Colonic mucosa (tissue), 4 donors: ENCODE results near the gene DAPK2. TPM values are rescaled to one million over a fixed set of nuclear protein-coding genes. Genes with fewer than 3 reads are reported as not detected.

ENCODE experiments used
- DNase-seq: peaks from one replicate; pipeline ENCODE4 v3.0.0-alpha.2; 2020
- H3K27ac ChIP-seq: fragments of 200-600 bp; one replicate; pipeline ENCODE4 v1.8.0; 2021
- H3K27me3 ChIP-seq: fragments of 200-600 bp; one replicate; pipeline ENCODE4 v1.8.0; 2021
- H3K36me3 ChIP-seq: fragments of 200-600 bp; one replicate; pipeline ENCODE4 v1.8.0; 2021
- H3K4me1 ChIP-seq: fragments of 200-600 bp; one replicate; pipeline ENCODE4 v1.8.0; 2021; ENCODE audit warnings: mild to moderate bottlenecking
- H3K4me3 ChIP-seq: fragments of 200-600 bp; one replicate; pipeline ENCODE4 v1.8.0; 2021
- H3K9ac ChIP-seq, 2 donors: one replicate each; pipeline ENCODE4 v1.7.0; 2013; ENCODE audit warnings: control low read depth in 2 of 2, low read depth in 2 of 2, low read length in 2 of 2
- H3K9me3 ChIP-seq: fragments of 200-600 bp; one replicate; pipeline ENCODE4 v1.8.0; 2021
- intact Hi-C: fragments of 100-400 bp; cut with DNase I; formaldehyde crosslinking; loops from one replicate; pipeline ENCODE4 v1.14.1; 2022
- microRNA-seq: library from miRNA; unstranded; fragments of <30 nt; microRNA quantifications from one replicate; pipeline ENCODE4, GENCODE V29; 2019
- total RNA-seq, 2 donors: library from RNA; stranded (reverse); fragmentation: NEBNext Ultra II Directional in 1 of 2; extraction: Animal tissue kit (Norgen Biotek cat#: 25700) in 1 of 2; gene quantifications; one replicate each; pipeline ENCODE4 v1.2.1, GENCODE V29; 2021
- TF ChIP-seq, protein P1 (sequence below): fragments of 200-600 bp; IDR thresholded peaks from one replicate; pipeline ENCODE4 v1.8.0; 2022; ENCODE audit warnings: antibody characterized with exemption, mild to moderate bottlenecking
- donor health status: healthy.
- donor health status: DM: no; HTN: no; CAD: no.
- donor health status: DM: no; HTN: no; CAD: no.

Gene DAPK2
- total RNA-seq, 2 donors from 2014 or later: 23.7 to 26.5 TPM

GRCh38 chr15:63858448-63858847 lies 187.8 kb downstream of the DAPK2 start:
- no peak for DNase-seq
- intact Hi-C loops: no loop called here
- Histone ChIP-seq H3K9ac (no peak overlapping the region), H3K4me3 (no peak overlapping the region), H3K27me3 (no peaks in the 10 kb centered on the region), H3K4me1 (no peaks in the 10 kb centered on the region), H3K27ac (no peak overlapping the region), H3K9me3 (no peaks in the 10 kb centered on the region), H3K36me3 (no peaks in the 10 kb centered on the region)
- TF ChIP-seq, protein P1, sequence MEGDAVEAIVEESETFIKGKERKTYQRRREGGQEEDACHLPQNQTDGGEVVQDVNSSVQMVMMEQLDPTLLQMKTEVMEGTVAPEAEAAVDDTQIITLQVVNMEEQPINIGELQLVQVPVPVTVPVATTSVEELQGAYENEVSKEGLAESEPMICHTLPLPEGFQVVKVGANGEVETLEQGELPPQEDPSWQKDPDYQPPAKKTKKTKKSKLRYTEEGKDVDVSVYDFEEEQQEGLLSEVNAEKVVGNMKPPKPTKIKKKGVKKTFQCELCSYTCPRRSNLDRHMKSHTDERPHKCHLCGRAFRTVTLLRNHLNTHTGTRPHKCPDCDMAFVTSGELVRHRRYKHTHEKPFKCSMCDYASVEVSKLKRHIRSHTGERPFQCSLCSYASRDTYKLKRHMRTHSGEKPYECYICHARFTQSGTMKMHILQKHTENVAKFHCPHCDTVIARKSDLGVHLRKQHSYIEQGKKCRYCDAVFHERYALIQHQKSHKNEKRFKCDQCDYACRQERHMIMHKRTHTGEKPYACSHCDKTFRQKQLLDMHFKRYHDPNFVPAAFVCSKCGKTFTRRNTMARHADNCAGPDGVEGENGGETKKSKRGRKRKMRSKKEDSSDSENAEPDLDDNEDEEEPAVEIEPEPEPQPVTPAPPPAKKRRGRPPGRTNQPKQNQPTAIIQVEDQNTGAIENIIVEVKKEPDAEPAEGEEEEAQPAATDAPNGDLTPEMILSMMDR: no peak

DNA sequence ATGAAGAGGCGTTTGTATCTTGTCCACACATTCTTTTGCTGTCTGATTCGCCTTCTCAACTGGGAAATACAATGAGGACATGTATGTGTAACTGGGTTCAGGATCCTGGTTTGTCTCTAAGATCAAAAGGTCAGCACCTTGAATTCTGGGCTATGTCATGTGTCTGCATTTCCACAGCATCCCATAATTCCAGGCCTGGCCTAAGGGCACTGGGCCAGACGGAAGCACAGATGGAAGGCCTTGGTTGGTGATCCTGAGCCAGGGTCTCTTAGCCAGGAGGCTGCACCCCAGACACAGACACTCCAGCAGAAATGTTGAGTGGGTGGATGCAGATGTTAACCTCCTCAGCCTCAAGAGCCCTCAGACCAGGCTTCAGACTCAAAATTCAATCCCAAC lies 188.8 kb downstream of the DAPK2 start:
- Histone ChIP-seq H3K4me3 (no peak overlapping the region), H3K4me1 (no peaks in the 10 kb centered on the region), H3K9me3 (no peaks in the 10 kb centered on the region), H3K36me3 (no peaks in the 10 kb centered on the region), H3K27me3 (no peaks in the 10 kb centered on the region), H3K27ac (no peak overlapping the region), H3K9ac (no peak overlapping the region)
- DNase-seq: no peak
- TF ChIP-seq, protein P1: no peak
- intact Hi-C loops: no loop called here

Small RNA genes within 50 kb of the gene (microRNA-seq; reads per million reads assigned to microRNA genes)
- gene MIR422A: not detected

Other genes starting within 250 kb of the DAPK2 start
- gene HERC1, start 212.5 kb downstream of the DAPK2 start, total RNA-seq: 10 to 100 TPM; 58.2 to 58.9 TPM
- 10 to 100 TPM; 88.7 to 98.3 TPM for gene CIAO2A, start 47.4 kb upstream of the DAPK2 start, total RNA-seq
- 100 to 1,000 TPM; 116 to 125 TPM for gene SNX1, start 49.5 kb upstream of the DAPK2 start, total RNA-seq
- under 1 TPM; 0.15 to 0.29 TPM for gene SNX22, start 105.2 kb upstream of the DAPK2 start, total RNA-seq
- 100 to 1,000 TPM; 367 to 656 TPM for gene PPIB, start 116.5 kb upstream of the DAPK2 start, total RNA-seq